ENCODE measurements around the gene ADAM15. TPM values are rescaled to one million over a fixed set of nuclear protein-coding genes. Genes with fewer than 3 reads are reported as not detected.

The ADAM15 gene
- total and polyA plus RNA-seq, 2 donors (not counting 3 experiments of a cell fraction or from before 2014, with no cell fraction given), result 295 to 299 TPM

- Histone ChIP-seq H3K27me3 (ENCODE audit: control insufficient read depth in 2 of 2, insufficient read depth in 2 of 2, low read length in 2 of 2) (no peaks in the 10 kb centered on the region), H3K9me1 (replicated peaks; ENCODE audit: control insufficient read depth, extremely low read depth, insufficient read depth, low read length) (no peaks in the 10 kb centered on the region), H3K9me3 (replicated peaks; ENCODE audit: control insufficient read depth, insufficient read depth, low read length) (no peaks in the 10 kb centered on the region), H3K4me2 (ENCODE audit: insufficient read depth, low read length) (no peak overlapping the region), H3K36me3 (ENCODE audit: control insufficient read depth in 2 of 2, extremely low read depth in 1 of 2, insufficient read depth in 2 of 2, low read length in 2 of 2) (no peaks in the 10 kb centered on the region), H4K20me1 (replicated peaks; ENCODE audit: control insufficient read depth, extremely low read depth, insufficient read depth, low read length) (no peaks in the 10 kb centered on the region), H3K9ac (replicated peaks; ENCODE audit: extremely low read depth, insufficient read depth, low read length) (no peak overlapping the region), H3K4me1 (ENCODE audit: control insufficient read depth, extremely low read depth, insufficient read depth, low read length) (no peaks in the 10 kb centered on the region), H3K27ac (ENCODE audit: insufficient read depth, low read depth, low read length) (no peak overlapping the region), H2AFZ (ENCODE audit: low read depth, low read length) (no peak overlapping the region), H3K79me2 (ENCODE audit: control insufficient read depth, insufficient read depth, low read length) (no peaks in the 10 kb centered on the region), H3K4me3 (replicated peaks in 1 of 3; ENCODE audit: insufficient read depth in 1 of 3, low read depth in 1 of 3, low read length in 3 of 3) (no peak overlapping the region)
- CTCF ChIA-PET, result interaction anchor here (0.9 kb wide), 1 partner anchor 27 kb away, joined by 3 read pairs; the partner anchor contains the start of gene ADAM15
- no TSS peak for BruUV-seq (replicated peaks)
- POLR2A ChIA-PET, result no interaction called here
- DNase-seq (ENCODE audit: low read depth, low spot score) (no peak), FAIRE-seq (no peak)
- dilution Hi-C loops (cut with MboI; ENCODE audit: extremely low pct_ligation_motif_present, low sequenced_read_pairs) (no loop called here), intact Hi-C loops (cut with micrococcal nuclease) (no loop called here)
- TF ChIP-seq MYC (IDR thresholded peaks at IDR 0.05; ENCODE audit: low read depth, low read length) (no peak), GATA2 (IDR thresholded peaks at IDR 0.05; ENCODE audit: insufficient read depth, insufficient read length, low read depth, low read length) (no peak), MAX (IDR thresholded peaks at IDR 0.05; ENCODE audit: insufficient read depth, insufficient read length) (no peak), POLR2A (IDR thresholded peaks at IDR 0.05; ENCODE audit: low read depth, low read length) (no peak)
Observed at GRCh38 chr1:155024315-155024714, 26.8 kb upstream of the ADAM15 start.

GRCh38 chr1:155026154-155026553, 25.0 kb upstream of the ADAM15 start:
- POLR2A ChIA-PET, result no interaction called here
- Histone ChIP-seq H3K4me2 (ENCODE audit: insufficient read depth, low read length) (no peak overlapping the region), H3K79me2 (ENCODE audit: control insufficient read depth, insufficient read depth, low read length) (no peaks in the 10 kb centered on the region), H3K9ac (replicated peaks; ENCODE audit: extremely low read depth, insufficient read depth, low read length) (no peak overlapping the region), H3K4me3 (replicated peaks in 1 of 3; ENCODE audit: insufficient read depth in 1 of 3, low read depth in 1 of 3, low read length in 3 of 3) (no peak overlapping the region), H3K9me3 (replicated peaks; ENCODE audit: control insufficient read depth, insufficient read depth, low read length) (no peaks in the 10 kb centered on the region), H3K9me1 (replicated peaks; ENCODE audit: control insufficient read depth, extremely low read depth, insufficient read depth, low read length) (no peaks in the 10 kb centered on the region), H2AFZ (ENCODE audit: low read depth, low read length) (no peak overlapping the region), H4K20me1 (replicated peaks; ENCODE audit: control insufficient read depth, extremely low read depth, insufficient read depth, low read length) (no peaks in the 10 kb centered on the region), H3K4me1 (ENCODE audit: control insufficient read depth, extremely low read depth, insufficient read depth, low read length) (no peaks in the 10 kb centered on the region), H3K27me3 (ENCODE audit: control insufficient read depth in 2 of 2, insufficient read depth in 2 of 2, low read length in 2 of 2) (no peaks in the 10 kb centered on the region), H3K27ac (ENCODE audit: insufficient read depth, low read depth, low read length) (no peak overlapping the region), H3K36me3 (ENCODE audit: control insufficient read depth in 2 of 2, extremely low read depth in 1 of 2, insufficient read depth in 2 of 2, low read length in 2 of 2) (no peaks in the 10 kb centered on the region)
- DNase-seq (ENCODE audit: low read depth, low spot score), result no peak
- FAIRE-seq, result no peak
- TF ChIP-seq GATA2 (IDR thresholded peaks at IDR 0.05; ENCODE audit: insufficient read depth, insufficient read length, low read depth, low read length), result no peak
- no peak for TF ChIP-seq POLR2A (IDR thresholded peaks at IDR 0.05; ENCODE audit: low read depth, low read length)
- no peak for TF ChIP-seq MAX (IDR thresholded peaks at IDR 0.05; ENCODE audit: insufficient read depth, insufficient read length)
- no peak for TF ChIP-seq EZH2 (IDR thresholded peaks at IDR 0.05; ENCODE audit: borderline replicate concordance, low read depth, low read length, severe bottlenecking)
- TF ChIP-seq JUN (IDR thresholded peaks at IDR 0.05; ENCODE audit: borderline replicate concordance, insufficient read depth, insufficient read length, low read depth), result no peak
- TF ChIP-seq POLR2AphosphoS5 (IDR thresholded peaks at IDR 0.05; ENCODE audit: insufficient read depth, low read depth, low read length), result no peak
- TF ChIP-seq CTCF (IDR thresholded peaks at IDR 0.05; ENCODE audit: extremely low read depth in 1 of 2, insufficient read depth in 1 of 2, low read depth in 1 of 2, low read length in 2 of 2), result no peak
- CTCF ChIA-PET, result interaction anchor here (0.7 to 1.4 kb wide), 2 partner anchors 9 to 11 kb away, joined by 3 to 6 read pairs; no protein-coding TSS in a partner anchor
- intact Hi-C loops (cut with micrococcal nuclease), result no loop called here
- dilution Hi-C loops (cut with MboI; ENCODE audit: extremely low pct_ligation_motif_present, low sequenced_read_pairs), result no loop called here
- BruUV-seq (replicated peaks), result no TSS peak

Measured in endothelial cell of umbilical vein (primary cell).